Naive thymus-derived CD4-positive, alpha-beta T cell (primary cell): ENCODE data around the gene LPCAT3. TPM values are rescaled to one million over a fixed set of nuclear protein-coding genes. Genes with fewer than 3 reads are reported as not detected.
A peak's percentile ranks its signal among the peaks of the same experiment; 100 is the strongest.

ENCODE experiments used
- ATAC-seq: fragments of 150-1000 bp; cut with Tn5 transposase; 2 replicates; pipeline ENCODE4 v1.10.0; 2021; ENCODE audit warnings: mild to moderate bottlenecking, moderate library complexity
- CTCF ChIA-PET: fragments of 350-600 bp; sonication (Branson Sonifier 250); formaldehyde crosslinking; loops from one replicate; lab custom pipeline; 2021; ENCODE audit warnings: antibody characterized with exemption; lab: Charles Lee
- POLR2A ChIA-PET: fragments of 350-600 bp; sonication (Branson Sonifier 250); formaldehyde crosslinking; loops from one replicate; lab custom pipeline; 2021; ENCODE audit warnings: antibody characterized with exemption, inconsistent platforms; lab: Charles Lee
- DNase-seq, 9 donors: peaks; one replicate each; pipeline versions ENCODE4 v3.0.0 to v3.0.0-alpha.2; 2020 to 2022; ENCODE audit warnings: mixed read lengths in 1 of 9
- H3K27ac ChIP-seq: one replicate; pipeline ENCODE4 v1.7.0; 2013; ENCODE audit warnings: mild to moderate bottlenecking, low read depth, low read length, moderate library complexity
- H3K27me3 ChIP-seq, 2 donors: one replicate each; pipeline ENCODE4 v1.7.0; 2013; ENCODE audit warnings: low read length in 2 of 2, mild to moderate bottlenecking in 2 of 2, moderate library complexity in 2 of 2; ENCODE audit not compliant: control insufficient read depth in 2 of 2, insufficient read depth in 2 of 2
- H3K36me3 ChIP-seq, 3 experiments: 1 replicate in 2 of 3; 2 replicates in 1 of 3; pipeline ENCODE4 v1.7.0; 2013; ENCODE audit warnings: low read length in 3 of 3, mild to moderate bottlenecking in 3 of 3, moderate library complexity in 1 of 3; ENCODE audit not compliant: insufficient read depth in 3 of 3, control insufficient read depth in 2 of 3
- H3K4me1 ChIP-seq, 2 donors: one replicate each; pipeline ENCODE4 v1.7.0; 2013; ENCODE audit warnings: low read length in 2 of 2, mild to moderate bottlenecking in 2 of 2, moderate library complexity in 1 of 2; ENCODE audit not compliant: control insufficient read depth in 2 of 2, insufficient read depth in 2 of 2
- H3K4me3 ChIP-seq: 2 replicates; pipeline ENCODE4 v1.7.0; 2013; ENCODE audit warnings: mild to moderate bottlenecking, low read length
- H3K9me3 ChIP-seq, 3 experiments: 1 replicate in 2 of 3; 2 replicates in 1 of 3; pipeline ENCODE4 v1.7.0; 2013; ENCODE audit warnings: low read length in 3 of 3; ENCODE audit not compliant: control insufficient read depth in 2 of 3
- H3K27ac Mint-ChIP-seq, 9 donors: one replicate each; pipeline ENCODE4 v1.8.0; 2020 to 2022; ENCODE audit warnings: mixed read lengths in 9 of 9, mild to moderate bottlenecking in 8 of 9, moderate library complexity in 5 of 9, inconsistent platforms in 2 of 9
- H3K27me3 Mint-ChIP-seq, 5 donors: one replicate each; pipeline ENCODE4 v1.8.0; 2021 to 2022; ENCODE audit warnings: mixed read lengths in 5 of 5, mild to moderate bottlenecking in 1 of 5
- H3K36me3 Mint-ChIP-seq, 5 donors: one replicate each; pipeline ENCODE4 v1.8.0; 2020 to 2022; ENCODE audit warnings: mixed read lengths in 5 of 5, mild to moderate bottlenecking in 3 of 5, inconsistent platforms in 1 of 5
- H3K4me1 Mint-ChIP-seq, 7 donors: one replicate each; pipeline ENCODE4 v1.8.0; 2020 to 2022; ENCODE audit warnings: mixed read lengths in 7 of 7, mild to moderate bottlenecking in 3 of 7, inconsistent platforms in 1 of 7
- H3K4me3 Mint-ChIP-seq, 10 donors: one replicate each; pipeline ENCODE4 v1.8.0; 2020 to 2022; ENCODE audit warnings: mild to moderate bottlenecking in 10 of 10, mixed read lengths in 10 of 10, moderate library complexity in 6 of 10, inconsistent platforms in 2 of 10
- H3K9me3 Mint-ChIP-seq, 11 donors: one replicate each; pipeline ENCODE4 v1.8.0; 2020 to 2022; ENCODE audit warnings: mixed read lengths in 11 of 11, mild to moderate bottlenecking in 4 of 11, inconsistent platforms in 1 of 11, moderate library complexity in 1 of 11
- intact Hi-C, 2 donors: fragments of 100-400 bp; cut with micrococcal nuclease; formaldehyde crosslinking; loops; one replicate each; pipeline ENCODE4 v1.15.1; 2023
- polyA plus RNA-seq, 2 donors: library from polyadenylated mRNA; unstranded; fragments of 300-500 nt; fragmentation: Illumina TruSeq; gene quantifications; one replicate each; pipeline ENCODE4 v1.2.3, GENCODE V29; 2021
- total RNA-seq, 6 experiments: library from RNA in 5 of 6; stranded (reverse) in 5 of 6; gene quantifications; 1 replicate in 5 of 6; 2 replicates in 1 of 6; pipeline ENCODE4 v1.2.3 and lab custom pipeline; 2021 to 2026

Gene LPCAT3
- total and polyA plus RNA-seq, 7 experiments from 2014 or later: 16.7 to 37.9 (median 27.1) TPM

GRCh38 chr12:6963016-6963731 is 55.1 kb downstream of the LPCAT3 start:
- H3K9me3 Mint-ChIP-seq: no peaks in the 10 kb centered on the region
- Histone ChIP-seq H3K36me3 (peaks cover 15 to 45% (median 20%) of the 10 kb centered on the region in 3 experiments), H3K9me3 (no peaks in the 10 kb centered on the region), H3K27ac (peak overlapping the region; percentile 95), H3K4me3 (no peak overlapping the region), H3K27me3 (no peaks in the 10 kb centered on the region), H3K4me1 (peaks cover 53 to 60% of the 10 kb centered on the region in 2 donors)
- no peak overlapping the region for H3K4me3 Mint-ChIP-seq
- H3K36me3 Mint-ChIP-seq: peaks cover 14 to 30% (median 22%) of the 10 kb centered on the region in 5 donors
- POLR2A ChIA-PET: interaction anchor here (0.7 to 13.5 kb wide), 10 partner anchors 7 to 145 kb away, joined by 3 to 1270 read pairs (median 4); partner anchors contain the start of genes ATN1, C12orf57, PTPN6 and RNU7-1
- H3K27me3 Mint-ChIP-seq: no peaks in the 10 kb centered on the region
- peaks cover 36 to 60% (median 58%) of the 10 kb centered on the region in 7 donors for H3K4me1 Mint-ChIP-seq
- ATAC-seq: no peak
- no peak for DNase-seq
- intact Hi-C loops: no loop called here
- CTCF ChIA-PET: interaction anchor here (0.5 to 11.1 kb wide), 6 partner anchors 15 to 348 kb away, joined by 4 to 460 read pairs (median 13); partner anchors contain the start of genes C12orf57, C1RL, PTPN6 and RNU7-1
- H3K27ac Mint-ChIP-seq: peak overlapping the region in 6 of 9 donors; percentile 22 to 100 (median 48)

DNA sequence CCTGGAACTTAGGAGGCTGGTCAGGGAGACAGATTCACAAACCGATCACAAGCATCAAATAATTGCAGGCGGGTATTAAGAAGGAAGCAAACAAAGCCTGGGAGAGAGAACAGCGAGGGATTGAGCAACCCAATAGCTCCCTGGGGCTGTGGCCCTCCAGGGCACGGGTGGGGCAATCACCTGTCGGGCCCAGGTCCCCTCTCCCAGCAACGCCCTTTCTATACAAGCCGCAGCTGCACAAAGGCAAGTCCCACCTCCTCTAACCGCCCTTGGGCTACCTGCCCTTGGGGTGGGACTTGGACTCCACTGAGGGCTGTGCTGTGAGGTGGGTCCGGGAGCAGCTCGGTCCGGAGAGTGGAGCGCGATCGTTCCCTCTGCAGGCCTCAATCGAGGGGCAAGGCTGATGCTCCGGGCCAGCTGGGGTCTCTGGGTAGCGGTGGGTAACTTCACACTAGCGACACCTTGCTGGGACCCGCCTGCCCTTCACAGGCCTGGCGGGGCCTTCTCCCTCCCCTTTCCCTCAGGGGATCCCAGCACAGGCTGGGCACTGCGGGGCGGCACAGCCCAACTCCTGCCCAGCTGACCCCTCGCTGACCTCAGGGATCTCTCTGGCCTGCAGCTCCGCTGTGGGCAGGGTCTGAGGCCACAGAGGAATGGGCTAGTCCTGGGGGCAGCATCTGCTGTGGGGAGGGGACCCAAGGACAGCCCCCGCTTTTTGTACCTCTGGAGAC is 55.8 kb downstream of the LPCAT3 start:
- Histone ChIP-seq H3K36me3 (peaks cover 16 to 45% (median 19%) of the 10 kb centered on the region in 3 experiments), H3K4me1 (peaks cover 60 to 67% of the 10 kb centered on the region in 2 donors), H3K9me3 (no peaks in the 10 kb centered on the region), H3K27me3 (no peaks in the 10 kb centered on the region), H3K27ac (peak overlapping the region; percentile 95), H3K4me3 (no peak overlapping the region)
- CTCF ChIA-PET: interaction anchor here (0.5 to 11.1 kb wide), 5 partner anchors 15 to 347 kb away, joined by 4 to 460 read pairs (median 4); partner anchors contain the start of genes C12orf57, PTPN6 and RNU7-1
- H3K4me3 Mint-ChIP-seq: peak overlapping the region in 9 of 10 donors; percentile 22 to 99 (median 80)
- H3K4me1 Mint-ChIP-seq: peaks cover 41 to 67% (median 64%) of the 10 kb centered on the region in 7 donors
- DNase-seq (no peak), ATAC-seq (no peak)
- intact Hi-C loops: no loop called here
- H3K27ac Mint-ChIP-seq: peak overlapping the region; percentile 96 to 100 (median 98)
- POLR2A ChIA-PET: interaction anchor here (1.8 to 13.5 kb wide), 6 partner anchors 19 to 110 kb away, joined by 7 to 1270 read pairs (median 12); partner anchors contain the start of genes C12orf57, CDCA3, ENO2 and PTPN6
- no peaks in the 10 kb centered on the region for H3K9me3 Mint-ChIP-seq
- no peaks in the 10 kb centered on the region for H3K27me3 Mint-ChIP-seq
- H3K36me3 Mint-ChIP-seq: peaks cover 14 to 30% (median 24%) of the 10 kb centered on the region in 5 donors

GRCh38 chr12:6961695-6962284 is 56.5 kb downstream of the LPCAT3 start:
- intact Hi-C loops: loop anchor here (1.0 kb wide), 5 partner anchors 8 to 37 kb away; partner anchors contain the start of genes C12orf57 (in 2 of the 2), EMG1 (in 1 of the 2) and PHB2 (in 1 of the 2)
- H3K9me3 ChIP-seq: no peaks in the 10 kb centered on the region
- H3K4me1 ChIP-seq: peaks cover 67 to 74% of the 10 kb centered on the region in 2 donors
- DNase-seq (peak in 2 of 9 donors; percentile 26 to 54), ATAC-seq (peak; percentile 8)
- H3K9me3 Mint-ChIP-seq: no peaks in the 10 kb centered on the region
- H3K27ac ChIP-seq: peak overlapping the region; percentile 95
- H3K4me1 Mint-ChIP-seq: peaks cover 47 to 74% (median 70%) of the 10 kb centered on the region in 7 donors
- H3K4me3 Mint-ChIP-seq: peak overlapping the region; percentile 66 to 99 (median 84)
- peak overlapping the region; percentile 96 to 100 (median 98) for H3K27ac Mint-ChIP-seq
- H3K36me3 Mint-ChIP-seq: peaks cover 14 to 35% (median 29%) of the 10 kb centered on the region in 5 donors
- ChIA-PET CTCF (interaction anchor here (0.9 to 11.1 kb wide), 6 partner anchors 14 to 38 kb away, joined by 3 to 460 read pairs (median 4); partner anchors contain the start of genes C12orf57, PTPN6 and RNU7-1), POLR2A (interaction anchor here (0.5 to 13.5 kb wide), 12 partner anchors 7 to 146 kb away, joined by 3 to 1270 read pairs (median 8); partner anchors contain the start of genes C12orf57, CDCA3, EMG1 and ENO2)
- peak overlapping the region; percentile 18 for H3K4me3 ChIP-seq
- no peaks in the 10 kb centered on the region for H3K27me3 Mint-ChIP-seq
- no peaks in the 10 kb centered on the region for H3K27me3 ChIP-seq
- peaks cover 12 to 45% (median 19%) of the 10 kb centered on the region in 3 experiments for H3K36me3 ChIP-seq

DNA sequence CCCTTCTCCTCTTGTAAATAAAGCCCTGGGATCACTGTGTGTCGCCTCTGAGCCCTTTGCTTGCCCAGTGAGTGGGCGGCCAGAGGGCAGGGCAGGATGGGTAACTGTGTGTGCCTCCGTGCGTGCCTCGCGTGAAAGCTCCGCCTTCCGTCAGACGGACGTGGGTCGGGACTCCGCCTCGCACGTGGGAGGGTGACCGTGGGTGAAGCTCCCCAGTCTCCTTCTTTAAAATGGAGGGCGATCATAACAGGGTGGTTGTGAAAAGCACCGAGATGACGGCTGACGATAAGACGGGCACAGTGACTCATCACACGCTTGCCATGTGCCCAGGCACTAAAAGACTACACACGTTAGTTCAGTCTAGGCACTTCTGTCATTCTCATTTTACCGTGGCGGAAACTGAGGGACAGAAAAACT is 57.0 kb downstream of the LPCAT3 start:
- H3K4me3 Mint-ChIP-seq: peak overlapping the region; percentile 66 to 99 (median 84)
- H3K9me3 Mint-ChIP-seq: no peaks in the 10 kb centered on the region
- H3K4me3 ChIP-seq: peak overlapping the region; percentile 18
- no peaks in the 10 kb centered on the region for H3K9me3 ChIP-seq
- no peaks in the 10 kb centered on the region for H3K27me3 ChIP-seq
- peaks cover 14 to 45% (median 17%) of the 10 kb centered on the region in 3 experiments for H3K36me3 ChIP-seq
- peak overlapping the region; percentile 95 for H3K27ac ChIP-seq
- no peaks in the 10 kb centered on the region for H3K27me3 Mint-ChIP-seq
- H3K4me1 Mint-ChIP-seq: peaks cover 52 to 79% (median 74%) of the 10 kb centered on the region in 7 donors
- intact Hi-C loops: loop anchor here (1.0 kb wide), 5 partner anchors 8 to 37 kb away; partner anchors contain the start of genes C12orf57 (in 2 of the 2), EMG1 (in 1 of the 2) and PHB2 (in 1 of the 2)
- ATAC-seq (peak; percentile 83), DNase-seq (peak; percentile 61 to 94 (median 75))
- ChIA-PET POLR2A (interaction anchor here (0.5 to 13.5 kb wide), 11 partner anchors 8 to 147 kb away, joined by 3 to 1270 read pairs (median 9); partner anchors contain the start of genes C12orf57, CDCA3, EMG1 and ENO2), CTCF (interaction anchor here (0.9 to 11.1 kb wide), 6 partner anchors 14 to 38 kb away, joined by 3 to 460 read pairs (median 4); partner anchors contain the start of genes C12orf57, PTPN6 and RNU7-1)
- H3K36me3 Mint-ChIP-seq: peaks cover 12 to 35% (median 26%) of the 10 kb centered on the region in 5 donors
- H3K27ac Mint-ChIP-seq: peak overlapping the region; percentile 96 to 100 (median 98)
- H3K4me1 ChIP-seq: peaks cover 72 to 79% of the 10 kb centered on the region in 2 donors

- peaks cover 52 to 84% (median 77%) of the 10 kb centered on the region in 7 donors for H3K4me1 Mint-ChIP-seq
- Histone ChIP-seq H3K4me3 (peak overlapping the region; percentile 18), H3K27me3 (no peaks in the 10 kb centered on the region), H3K4me1 (peaks cover 78 to 85% of the 10 kb centered on the region in 2 donors), H3K9me3 (no peaks in the 10 kb centered on the region), H3K27ac (peak overlapping the region; percentile 95), H3K36me3 (peaks cover 8 to 45% (median 21%) of the 10 kb centered on the region in 3 experiments)
- H3K27ac Mint-ChIP-seq: peak overlapping the region; percentile 96 to 100 (median 98)
- ChIA-PET POLR2A (interaction anchor here (0.9 to 13.5 kb wide), 10 partner anchors 8 to 147 kb away, joined by 3 to 1270 read pairs (median 10); partner anchors contain the start of genes C12orf57, CDCA3, EMG1 and ENO2), CTCF (interaction anchor here (0.9 to 11.1 kb wide), 6 partner anchors 13 to 88 kb away, joined by 3 to 460 read pairs (median 4); partner anchors contain the start of genes C12orf57, PTPN6, RNU7-1 and SPSB2)
- H3K27me3 Mint-ChIP-seq: no peaks in the 10 kb centered on the region
- ATAC-seq (peak; percentile 11), DNase-seq (peak in 2 of 9 donors; percentile 39 to 46)
- peak overlapping the region; percentile 66 to 99 (median 84) for H3K4me3 Mint-ChIP-seq
- H3K36me3 Mint-ChIP-seq: peaks cover 10 to 37% (median 25%) of the 10 kb centered on the region in 5 donors
- intact Hi-C loops: loop anchor here (1.0 kb wide), 5 partner anchors 7 to 36 kb away; partner anchors contain the start of genes C12orf57 (in 2 of the 2), EMG1 (in 1 of the 2) and PHB2 (in 1 of the 2)
- H3K9me3 Mint-ChIP-seq: no peaks in the 10 kb centered on the region
Measured at GRCh38 chr12:6960593-6961277, 57.5 kb downstream of the LPCAT3 start.
